Activated CD8-positive, alpha-beta T cell treated with anti-CD3 and anti-CD28 coated beads, Interleukin-2, amount 10 ng/mL, durations not matched to agents 7 days and 5 days (primary cell): ENCODE data around the gene DNASE1L1. TPM values are rescaled to one million over a fixed set of nuclear protein-coding genes. Genes with fewer than 3 reads are reported as not detected.

ENCODE experiments used
- ATAC-seq: fragments of 150-1000 bp; cut with Tn5 transposase; one replicate; pipeline ENCODE4 v1.10.0; 2021; ENCODE audit warnings: moderate library complexity
- CTCF ChIA-PET: fragments of 350-600 bp; sonication (Branson Sonifier 250); formaldehyde crosslinking; loops from one replicate; lab custom pipeline; 2021; ENCODE audit warnings: antibody characterized with exemption; lab: Charles Lee
- POLR2A ChIA-PET: fragments of 350-600 bp; sonication (Branson Sonifier 250); formaldehyde crosslinking; loops from one replicate; lab custom pipeline; 2021; ENCODE audit warnings: antibody characterized with exemption; lab: Charles Lee
- DNase-seq: peaks from one replicate; pipeline ENCODE4 v3.0.0-alpha.2; 2020
- H3K27ac Mint-ChIP-seq: one replicate; pipeline ENCODE4 v1.8.0; 2021; ENCODE audit warnings: mild to moderate bottlenecking, mixed read lengths
- H3K27me3 Mint-ChIP-seq: one replicate; pipeline ENCODE4 v1.8.0; 2021; ENCODE audit warnings: low read depth, mixed read lengths
- H3K36me3 Mint-ChIP-seq: one replicate; pipeline ENCODE4 v1.8.0; 2021; ENCODE audit warnings: low read depth, mixed read lengths
- H3K4me1 Mint-ChIP-seq: one replicate; pipeline ENCODE4 v1.8.0; 2021; ENCODE audit warnings: low read depth, mixed read lengths
- H3K4me3 Mint-ChIP-seq: one replicate; pipeline ENCODE4 v1.8.0; 2021; ENCODE audit warnings: mild to moderate bottlenecking, mixed read lengths
- H3K9me3 Mint-ChIP-seq: one replicate; pipeline ENCODE4 v1.8.0; 2022; ENCODE audit warnings: mixed read lengths; ENCODE audit not compliant: insufficient read depth
- total RNA-seq, 2 experiments: library from RNA; stranded (reverse); gene quantifications; one replicate each; pipeline ENCODE4 v1.2.3, GENCODE V29; 2021

DNASE1L1 gene
- total RNA-seq, 2 experiments from 2014 or later = 22.5 to 26.5 TPM

GRCh38 chrX:154435171-154435733, 26.2 kb upstream of the DNASE1L1 start:
- Mint-ChIP-seq H3K27me3 (no peaks in the 10 kb centered on the region), H3K4me3 (no peak overlapping the region), H3K27ac (peak overlapping the region; percentile 55), H3K36me3 (peaks cover 36% of the 10 kb centered on the region), H3K4me1 (peaks cover 20% of the 10 kb centered on the region), H3K9me3 (no peaks in the 10 kb centered on the region)
- ATAC-seq = no peak
- no peak for DNase-seq
- CTCF ChIA-PET = no interaction called here
- POLR2A ChIA-PET = interaction anchor here (0.8 kb wide), 1 partner anchor 18 kb away, joined by 3 read pairs; no protein-coding TSS in a partner anchor

DNA sequence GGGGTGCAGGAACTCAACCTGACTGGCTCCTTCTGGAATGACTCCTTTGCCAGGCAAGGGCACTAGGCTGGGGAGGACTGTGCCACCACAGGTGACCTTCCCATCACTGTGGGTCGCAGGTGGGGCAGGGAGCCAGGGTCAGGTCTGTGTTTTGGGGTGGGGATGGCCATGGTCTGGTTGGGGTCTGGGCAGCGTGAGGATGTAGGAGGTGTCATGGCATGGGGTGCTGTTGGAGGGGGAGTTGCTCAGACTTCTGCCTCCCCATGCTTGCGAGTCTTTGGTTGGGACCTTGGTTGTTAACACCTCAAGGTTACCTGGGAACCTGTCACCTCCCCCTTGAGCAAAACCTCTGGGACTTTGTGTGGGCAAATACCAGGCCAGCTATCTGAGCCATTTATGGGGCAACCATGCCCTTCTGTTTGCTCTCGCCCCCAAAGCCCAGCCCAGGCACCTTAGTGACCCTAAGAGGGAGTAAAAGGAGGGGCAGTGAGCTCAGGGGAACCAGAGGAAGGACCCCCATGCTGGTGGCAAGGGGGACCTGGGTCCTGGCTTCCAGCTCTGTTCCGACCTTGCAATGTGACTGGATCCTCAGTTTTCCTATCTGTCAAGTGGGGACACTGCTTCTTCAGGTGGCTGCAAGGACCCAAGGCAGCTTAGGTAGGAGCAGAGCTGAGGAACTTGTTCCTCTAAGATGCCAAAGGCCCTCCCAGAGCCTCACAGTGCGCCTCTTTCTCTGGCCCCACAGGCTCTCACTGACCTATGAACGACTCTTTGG, 25.5 kb upstream of the DNASE1L1 start:
- CTCF ChIA-PET = no interaction called here
- POLR2A ChIA-PET = interaction anchor here (0.8 kb wide), 1 partner anchor 18 kb away, joined by 3 read pairs; no protein-coding TSS in a partner anchor
- H3K4me1 Mint-ChIP-seq = peaks cover 22% of the 10 kb centered on the region
- H3K9me3 Mint-ChIP-seq = no peaks in the 10 kb centered on the region
- no peak for ATAC-seq
- no peak overlapping the region for H3K27ac Mint-ChIP-seq
- H3K4me3 Mint-ChIP-seq = no peak overlapping the region
- no peaks in the 10 kb centered on the region for H3K27me3 Mint-ChIP-seq
- DNase-seq = no peak
- H3K36me3 Mint-ChIP-seq = peaks cover 30% of the 10 kb centered on the region

- POLR2A ChIA-PET = interaction anchor here (0.5 kb wide), 1 partner anchor 114 kb away, joined by 4 read pairs; no protein-coding TSS in a partner anchor
- Mint-ChIP-seq H3K9me3 (no peaks in the 10 kb centered on the region), H3K4me3 (no peak overlapping the region), H3K27ac (no peak overlapping the region), H3K36me3 (peaks cover 27% of the 10 kb centered on the region), H3K4me1 (peaks cover 25% of the 10 kb centered on the region), H3K27me3 (no peaks in the 10 kb centered on the region)
- CTCF ChIA-PET = no interaction called here
- no peak for ATAC-seq
- DNase-seq = no peak
Measured at GRCh38 chrX:154433605-154434004, 24.6 kb upstream of the DNASE1L1 start.

- peaks cover 22% of the 10 kb centered on the region for H3K36me3 Mint-ChIP-seq
- no peak overlapping the region for H3K4me3 Mint-ChIP-seq
- ATAC-seq (no peak), DNase-seq (no peak)
- H3K27ac Mint-ChIP-seq = no peak overlapping the region
- H3K27me3 Mint-ChIP-seq = no peaks in the 10 kb centered on the region
- ChIA-PET CTCF (no interaction called here), POLR2A (no interaction called here)
- H3K4me1 Mint-ChIP-seq = peaks cover 27% of the 10 kb centered on the region
- H3K9me3 Mint-ChIP-seq = no peaks in the 10 kb centered on the region
Measured at GRCh38 chrX:154432210-154432609, 23.2 kb upstream of the DNASE1L1 start.

- CTCF ChIA-PET = no interaction called here
- no peak for ATAC-seq
- Mint-ChIP-seq H3K4me3 (no peak overlapping the region), H3K27me3 (no peaks in the 10 kb centered on the region), H3K4me1 (peaks cover 25% of the 10 kb centered on the region), H3K36me3 (peaks cover 22% of the 10 kb centered on the region), H3K9me3 (no peaks in the 10 kb centered on the region), H3K27ac (no peak overlapping the region)
- POLR2A ChIA-PET = interaction anchor here (3.8 kb wide), 1 partner anchor 33 kb away, joined by 15 read pairs; the partner anchor contains the start of gene RPL10
- DNase-seq = no peak
Measured at GRCh38 chrX:154431341-154431740, 22.3 kb upstream of the DNASE1L1 start.

DNA sequence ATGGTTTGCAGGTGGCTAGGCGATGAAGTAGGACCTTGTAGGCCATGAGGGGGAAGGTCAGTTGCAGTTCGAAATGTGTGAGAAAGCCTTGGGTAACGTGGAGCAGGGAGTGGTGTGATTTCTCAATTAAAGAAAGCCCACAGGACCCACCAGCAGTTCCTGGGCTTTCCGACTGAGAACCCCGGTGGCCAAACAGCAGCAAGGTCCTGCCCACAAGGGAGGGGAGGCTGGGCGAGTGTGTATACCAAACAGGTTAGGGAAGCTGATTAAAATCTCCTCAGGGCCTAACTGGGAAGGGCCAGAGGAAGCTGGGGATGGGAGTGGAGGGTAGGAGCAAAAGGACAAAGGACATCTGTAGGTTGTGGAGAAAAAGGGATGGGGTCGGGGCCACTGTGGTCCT, 21.9 kb upstream of the DNASE1L1 start:
- peaks cover 18% of the 10 kb centered on the region for H3K36me3 Mint-ChIP-seq
- CTCF ChIA-PET = no interaction called here
- H3K4me3 Mint-ChIP-seq = no peak overlapping the region

GRCh38 chrX:154430479-154430878, 21.4 kb upstream of the DNASE1L1 start:
- Mint-ChIP-seq H3K9me3 (no peaks in the 10 kb centered on the region), H3K4me3 (no peak overlapping the region), H3K27me3 (no peaks in the 10 kb centered on the region), H3K36me3 (peaks cover 13% of the 10 kb centered on the region), H3K27ac (no peak overlapping the region), H3K4me1 (peaks cover 22% of the 10 kb centered on the region)
- POLR2A ChIA-PET = interaction anchor here (3.8 kb wide), 1 partner anchor 32 kb away, joined by 15 read pairs; the partner anchor contains the start of gene RPL10
- DNase-seq (no peak), ATAC-seq (no peak)
- CTCF ChIA-PET = no interaction called here

More for the DNA sequence above, 21.9 kb upstream of the DNASE1L1 start:
- ATAC-seq = no peak
- DNase-seq = no peak
- H3K27ac Mint-ChIP-seq = no peak overlapping the region
- POLR2A ChIA-PET = interaction anchor here (3.8 kb wide), 1 partner anchor 32 kb away, joined by 15 read pairs; the partner anchor contains the start of gene RPL10
- no peaks in the 10 kb centered on the region for H3K27me3 Mint-ChIP-seq
- no peaks in the 10 kb centered on the region for H3K9me3 Mint-ChIP-seq
- H3K4me1 Mint-ChIP-seq = peaks cover 22% of the 10 kb centered on the region

DNA sequence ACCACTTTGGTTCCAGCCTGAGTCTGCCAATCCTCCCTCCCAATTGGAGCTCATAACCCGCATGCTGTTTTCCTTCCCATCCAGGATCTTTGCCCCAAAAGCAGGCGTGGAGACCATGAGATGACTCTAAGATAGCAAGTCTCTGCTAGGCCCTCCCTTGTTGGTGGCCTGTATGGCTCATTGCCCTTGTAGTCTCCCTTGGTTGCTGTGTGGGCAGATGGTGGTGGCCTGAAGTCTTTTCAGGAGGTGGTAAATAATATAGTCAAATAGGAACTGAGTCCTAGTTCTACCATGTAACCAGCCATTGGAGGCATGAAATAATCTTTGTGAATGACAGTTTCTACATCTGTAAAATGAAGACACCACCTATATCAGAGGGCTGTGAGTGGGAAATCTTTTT, 20.7 kb upstream of the DNASE1L1 start:
- Mint-ChIP-seq H3K36me3 (peaks cover 13% of the 10 kb centered on the region), H3K4me1 (peaks cover 22% of the 10 kb centered on the region), H3K9me3 (no peaks in the 10 kb centered on the region), H3K27me3 (no peaks in the 10 kb centered on the region), H3K27ac (peak overlapping the region; percentile 47), H3K4me3 (peak overlapping the region; percentile 77)
- POLR2A ChIA-PET = interaction anchor here (3.2 to 3.8 kb wide), 2 partner anchors 18 to 31 kb away, joined by 15 to 17 read pairs; partner anchors contain the start of genes RPL10 and TAFAZZIN
- DNase-seq = no peak
- ATAC-seq = no peak
- CTCF ChIA-PET = no interaction called here

DNA sequence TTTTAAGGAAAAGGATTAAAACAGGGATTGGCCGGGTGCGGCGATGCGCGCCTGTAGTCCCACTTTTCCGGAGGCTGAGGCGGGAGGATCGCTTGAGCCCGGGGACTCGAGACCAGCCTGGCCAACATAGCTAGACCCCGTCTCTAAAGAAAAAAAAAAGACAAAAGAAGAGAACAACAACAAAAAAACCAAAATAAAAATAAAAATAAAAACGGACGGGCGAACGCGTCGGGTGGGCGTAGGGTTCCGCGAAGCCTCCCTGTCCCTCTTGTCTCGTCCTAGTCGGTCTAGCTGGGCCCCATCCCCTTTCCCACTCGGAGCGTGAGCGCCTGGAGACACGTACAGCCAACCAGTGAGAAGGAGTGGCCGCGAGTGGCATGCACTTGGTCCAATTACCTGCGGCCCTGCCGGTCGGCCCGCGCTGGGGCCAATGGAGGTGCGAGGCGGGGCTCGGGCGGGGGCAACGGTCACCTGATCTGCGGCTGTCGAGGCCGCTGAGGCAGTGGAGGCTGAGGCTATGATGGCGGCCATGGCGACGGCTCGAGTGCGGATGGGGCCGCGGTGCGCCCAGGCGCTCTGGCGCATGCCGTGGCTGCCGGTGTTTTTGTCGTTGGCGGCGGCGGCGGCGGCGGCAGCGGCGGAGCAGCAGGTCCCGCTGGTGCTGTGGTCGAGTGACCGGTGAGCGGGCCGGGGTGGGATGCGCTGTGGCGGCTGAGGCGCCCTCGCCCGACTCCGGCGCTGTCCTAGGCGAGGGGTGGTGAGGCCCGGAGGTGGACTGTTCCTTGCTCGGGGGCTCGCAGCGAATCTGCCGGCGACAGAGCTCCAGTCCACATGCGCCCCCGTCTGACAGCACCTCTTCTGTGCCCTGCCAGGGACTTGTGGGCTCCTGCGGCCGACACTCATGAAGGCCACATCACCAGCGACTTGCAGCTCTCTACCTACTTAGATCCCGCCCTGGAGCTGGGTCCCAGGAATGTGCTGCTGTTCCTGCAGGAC, 19.4 kb upstream of the DNASE1L1 start, which contains the start of gene ATP6AP1:
ATP6AP1 (plus strand) TSS at position 502 of the 996 bp plus-strand sequence; CDS start at position 518, 16 bp downstream.
- Mint-ChIP-seq H3K27me3 (no peaks in the 10 kb centered on the region), H3K4me3 (peak within 1 kb of the TSS; percentile 77), H3K36me3 (peaks cover 9% of the 10 kb centered on the region), H3K4me1 (peaks cover 30% of the 10 kb centered on the region), H3K27ac (peak within 1 kb of the TSS; percentile 74), H3K9me3 (no peaks in the 10 kb centered on the region)
- peak; percentile 92 for DNase-seq
- ChIA-PET CTCF (interaction anchor here (0.7 kb wide), 1 partner anchor 55 kb away, joined by 3 read pairs; no protein-coding TSS in a partner anchor), POLR2A (interaction anchor here (0.5 to 3.8 kb wide), 7 partner anchors 15 to 97 kb away, joined by 3 to 17 read pairs (median 3); partner anchors contain the start of genes FAM50A, RPL10 and TAFAZZIN)
- peak; percentile 99 for ATAC-seq

DNA sequence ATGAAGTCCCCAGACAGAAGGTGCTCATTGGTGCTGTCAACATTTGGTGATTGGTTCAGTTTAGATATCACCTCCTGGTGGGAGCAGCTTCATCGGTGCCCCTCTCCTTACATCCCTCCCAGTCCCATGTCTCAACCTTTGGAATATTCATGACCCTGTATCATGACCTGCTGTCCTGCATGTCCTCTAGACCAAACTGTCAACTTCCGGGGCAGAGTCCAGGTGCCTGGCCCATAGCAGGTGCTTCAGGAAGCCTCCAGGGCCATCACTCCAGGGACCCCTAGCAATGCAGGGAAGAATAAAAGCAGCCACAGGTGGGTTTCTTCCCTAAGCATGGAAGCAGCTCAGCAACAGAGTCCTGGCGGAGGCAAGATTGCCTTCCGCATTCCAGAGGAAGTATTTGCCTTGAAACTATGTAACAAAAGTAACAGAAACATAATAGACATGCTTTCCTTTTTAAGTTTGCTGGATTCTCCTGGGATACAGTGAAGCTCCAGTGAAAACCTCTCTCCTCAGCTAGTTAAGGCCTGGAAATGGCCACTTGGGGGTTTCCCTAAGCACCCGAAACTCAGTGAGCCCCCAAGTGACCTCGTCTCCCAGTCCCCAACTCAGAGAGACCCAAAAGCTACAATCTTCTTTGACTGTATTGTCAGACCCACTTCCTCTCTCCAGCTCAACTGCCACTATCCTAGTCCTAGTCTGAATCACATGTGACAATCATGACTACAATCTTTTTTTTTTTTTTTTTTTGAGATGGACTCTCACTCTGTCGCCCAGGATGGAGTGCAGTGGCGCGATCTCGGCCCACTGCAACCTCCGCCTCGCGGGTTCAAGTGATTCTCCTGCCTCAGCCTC, 18.1 kb upstream of the DNASE1L1 start:
- ATAC-seq (no peak), DNase-seq (no peak)
- ChIA-PET POLR2A (interaction anchor here (3.2 kb wide), 1 partner anchor 15 kb away, joined by 17 read pairs; the partner anchor contains the start of gene TAFAZZIN), CTCF (no interaction called here)
- H3K4me3 Mint-ChIP-seq = peak overlapping the region; percentile 77
- peaks cover 30% of the 10 kb centered on the region for H3K4me1 Mint-ChIP-seq
- peaks cover 5% of the 10 kb centered on the region for H3K36me3 Mint-ChIP-seq
- no peaks in the 10 kb centered on the region for H3K27me3 Mint-ChIP-seq
- no peak overlapping the region for H3K27ac Mint-ChIP-seq
- no peaks in the 10 kb centered on the region for H3K9me3 Mint-ChIP-seq
